ENCODE data around the gene MRPL18.

- no peak for TF ChIP-seq CTCF (IDR thresholded peaks at IDR 0.05; ENCODE audit: extremely low read depth in 1 of 2, insufficient read depth in 1 of 2, low read depth in 1 of 2, low read length in 2 of 2)
- TF ChIP-seq POLR2AphosphoS5 (IDR thresholded peaks at IDR 0.05; ENCODE audit: insufficient read depth, low read depth, low read length) = no peak
- TF ChIP-seq MYC (IDR thresholded peaks at IDR 0.05; ENCODE audit: low read depth, low read length) = no peak
- no peak for TF ChIP-seq EZH2 (IDR thresholded peaks at IDR 0.05; ENCODE audit: borderline replicate concordance, low read depth, low read length, severe bottlenecking)
- TF ChIP-seq POLR2A (IDR thresholded peaks at IDR 0.05; ENCODE audit: low read depth, low read length) = no peak
- TF ChIP-seq MAX (IDR thresholded peaks at IDR 0.05; ENCODE audit: insufficient read depth, insufficient read length) = no peak
Measured at GRCh38 chr6:159844737-159845645, 54.7 kb downstream of the MRPL18 start.

All from endothelial cell of umbilical vein (primary cell).